Liver (tissue), 3 donors: ENCODE results near the gene TTC28.

Experiments
- RAD21 ChIP-seq, 2 donors: IDR thresholded peaks; 2 replicates each; pipeline ENCODE4 v1.6.1; 2016; ENCODE audit warnings: antibody characterized with exemption in 2 of 2, mild to moderate bottlenecking in 2 of 2
- TF ChIP-seq, protein P1 (sequence below): IDR thresholded peaks from 2 replicates; pipeline ENCODE4 v1.6.1; 2016; ENCODE audit warnings: antibody characterized with exemption, mild to moderate bottlenecking
- TF ChIP-seq, protein P2 (sequence below): IDR thresholded peaks from 2 replicates; pipeline ENCODE4 v1.6.1; 2016; ENCODE audit warnings: antibody characterized with exemption
- TF ChIP-seq, protein P3 (sequence below): fragments of 150-350 bp; IDR thresholded peaks from 2 replicates; pipeline ENCODE4 v1.5.1; 2017; ENCODE audit warnings: improper control_type of control experiment, low read depth, low read length; ENCODE audit not compliant: missing input control
- TF ChIP-seq, protein P4 (sequence below): IDR thresholded peaks from 2 replicates; pipeline ENCODE4 v1.6.1; 2016; ENCODE audit warnings: antibody characterized with exemption
- donor health status: healthy.
- donor health status: healthy.

DNA sequence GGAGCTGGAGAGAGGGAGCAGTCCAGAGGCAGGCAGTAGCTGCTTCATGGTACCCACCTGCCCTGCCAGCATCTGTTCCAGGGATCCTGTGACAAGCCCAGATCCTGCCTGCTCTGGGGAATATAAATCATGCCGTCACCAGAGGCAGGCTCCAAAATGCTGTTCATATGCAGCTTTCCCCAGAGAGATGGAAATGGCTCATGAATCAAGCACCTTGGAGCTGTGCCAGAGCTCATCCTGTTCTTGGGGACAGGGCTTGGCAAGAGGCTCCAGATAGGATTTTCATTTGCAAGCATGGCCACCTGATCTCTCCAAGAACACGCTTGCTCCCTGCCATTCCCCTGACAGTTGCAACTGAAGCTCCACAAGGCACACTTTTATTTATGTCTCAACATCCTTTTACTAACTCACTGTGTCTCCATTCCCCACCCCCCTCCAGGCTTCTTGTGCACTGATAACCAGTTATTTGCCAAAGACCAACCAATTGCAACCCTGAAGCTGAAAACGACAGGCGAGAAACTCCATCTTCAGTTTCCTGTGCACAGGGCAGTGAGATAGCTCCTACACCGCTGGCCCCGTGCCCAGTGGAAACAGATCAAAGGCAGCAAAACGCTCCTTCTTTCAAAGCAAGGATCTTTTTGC, 644.8 kb downstream of the TTC28 start:
- TF ChIP-seq, protein P1, sequence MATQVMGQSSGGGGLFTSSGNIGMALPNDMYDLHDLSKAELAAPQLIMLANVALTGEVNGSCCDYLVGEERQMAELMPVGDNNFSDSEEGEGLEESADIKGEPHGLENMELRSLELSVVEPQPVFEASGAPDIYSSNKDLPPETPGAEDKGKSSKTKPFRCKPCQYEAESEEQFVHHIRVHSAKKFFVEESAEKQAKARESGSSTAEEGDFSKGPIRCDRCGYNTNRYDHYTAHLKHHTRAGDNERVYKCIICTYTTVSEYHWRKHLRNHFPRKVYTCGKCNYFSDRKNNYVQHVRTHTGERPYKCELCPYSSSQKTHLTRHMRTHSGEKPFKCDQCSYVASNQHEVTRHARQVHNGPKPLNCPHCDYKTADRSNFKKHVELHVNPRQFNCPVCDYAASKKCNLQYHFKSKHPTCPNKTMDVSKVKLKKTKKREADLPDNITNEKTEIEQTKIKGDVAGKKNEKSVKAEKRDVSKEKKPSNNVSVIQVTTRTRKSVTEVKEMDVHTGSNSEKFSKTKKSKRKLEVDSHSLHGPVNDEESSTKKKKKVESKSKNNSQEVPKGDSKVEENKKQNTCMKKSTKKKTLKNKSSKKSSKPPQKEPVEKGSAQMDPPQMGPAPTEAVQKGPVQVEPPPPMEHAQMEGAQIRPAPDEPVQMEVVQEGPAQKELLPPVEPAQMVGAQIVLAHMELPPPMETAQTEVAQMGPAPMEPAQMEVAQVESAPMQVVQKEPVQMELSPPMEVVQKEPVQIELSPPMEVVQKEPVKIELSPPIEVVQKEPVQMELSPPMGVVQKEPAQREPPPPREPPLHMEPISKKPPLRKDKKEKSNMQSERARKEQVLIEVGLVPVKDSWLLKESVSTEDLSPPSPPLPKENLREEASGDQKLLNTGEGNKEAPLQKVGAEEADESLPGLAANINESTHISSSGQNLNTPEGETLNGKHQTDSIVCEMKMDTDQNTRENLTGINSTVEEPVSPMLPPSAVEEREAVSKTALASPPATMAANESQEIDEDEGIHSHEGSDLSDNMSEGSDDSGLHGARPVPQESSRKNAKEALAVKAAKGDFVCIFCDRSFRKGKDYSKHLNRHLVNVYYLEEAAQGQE: no peak
- TF ChIP-seq, protein P2, sequence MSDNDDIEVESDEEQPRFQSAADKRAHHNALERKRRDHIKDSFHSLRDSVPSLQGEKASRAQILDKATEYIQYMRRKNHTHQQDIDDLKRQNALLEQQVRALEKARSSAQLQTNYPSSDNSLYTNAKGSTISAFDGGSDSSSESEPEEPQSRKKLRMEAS: no peak
- TF ChIP-seq RAD21 (IDR thresholded peaks at IDR 0.05): no peak
- TF ChIP-seq, protein P3, sequence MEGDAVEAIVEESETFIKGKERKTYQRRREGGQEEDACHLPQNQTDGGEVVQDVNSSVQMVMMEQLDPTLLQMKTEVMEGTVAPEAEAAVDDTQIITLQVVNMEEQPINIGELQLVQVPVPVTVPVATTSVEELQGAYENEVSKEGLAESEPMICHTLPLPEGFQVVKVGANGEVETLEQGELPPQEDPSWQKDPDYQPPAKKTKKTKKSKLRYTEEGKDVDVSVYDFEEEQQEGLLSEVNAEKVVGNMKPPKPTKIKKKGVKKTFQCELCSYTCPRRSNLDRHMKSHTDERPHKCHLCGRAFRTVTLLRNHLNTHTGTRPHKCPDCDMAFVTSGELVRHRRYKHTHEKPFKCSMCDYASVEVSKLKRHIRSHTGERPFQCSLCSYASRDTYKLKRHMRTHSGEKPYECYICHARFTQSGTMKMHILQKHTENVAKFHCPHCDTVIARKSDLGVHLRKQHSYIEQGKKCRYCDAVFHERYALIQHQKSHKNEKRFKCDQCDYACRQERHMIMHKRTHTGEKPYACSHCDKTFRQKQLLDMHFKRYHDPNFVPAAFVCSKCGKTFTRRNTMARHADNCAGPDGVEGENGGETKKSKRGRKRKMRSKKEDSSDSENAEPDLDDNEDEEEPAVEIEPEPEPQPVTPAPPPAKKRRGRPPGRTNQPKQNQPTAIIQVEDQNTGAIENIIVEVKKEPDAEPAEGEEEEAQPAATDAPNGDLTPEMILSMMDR: no peak
- TF ChIP-seq, protein P4, sequence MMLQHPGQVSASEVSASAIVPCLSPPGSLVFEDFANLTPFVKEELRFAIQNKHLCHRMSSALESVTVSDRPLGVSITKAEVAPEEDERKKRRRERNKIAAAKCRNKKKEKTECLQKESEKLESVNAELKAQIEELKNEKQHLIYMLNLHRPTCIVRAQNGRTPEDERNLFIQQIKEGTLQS: no peak
